ENCODE data around the gene ETS1.

ETS1 gene

DNA sequence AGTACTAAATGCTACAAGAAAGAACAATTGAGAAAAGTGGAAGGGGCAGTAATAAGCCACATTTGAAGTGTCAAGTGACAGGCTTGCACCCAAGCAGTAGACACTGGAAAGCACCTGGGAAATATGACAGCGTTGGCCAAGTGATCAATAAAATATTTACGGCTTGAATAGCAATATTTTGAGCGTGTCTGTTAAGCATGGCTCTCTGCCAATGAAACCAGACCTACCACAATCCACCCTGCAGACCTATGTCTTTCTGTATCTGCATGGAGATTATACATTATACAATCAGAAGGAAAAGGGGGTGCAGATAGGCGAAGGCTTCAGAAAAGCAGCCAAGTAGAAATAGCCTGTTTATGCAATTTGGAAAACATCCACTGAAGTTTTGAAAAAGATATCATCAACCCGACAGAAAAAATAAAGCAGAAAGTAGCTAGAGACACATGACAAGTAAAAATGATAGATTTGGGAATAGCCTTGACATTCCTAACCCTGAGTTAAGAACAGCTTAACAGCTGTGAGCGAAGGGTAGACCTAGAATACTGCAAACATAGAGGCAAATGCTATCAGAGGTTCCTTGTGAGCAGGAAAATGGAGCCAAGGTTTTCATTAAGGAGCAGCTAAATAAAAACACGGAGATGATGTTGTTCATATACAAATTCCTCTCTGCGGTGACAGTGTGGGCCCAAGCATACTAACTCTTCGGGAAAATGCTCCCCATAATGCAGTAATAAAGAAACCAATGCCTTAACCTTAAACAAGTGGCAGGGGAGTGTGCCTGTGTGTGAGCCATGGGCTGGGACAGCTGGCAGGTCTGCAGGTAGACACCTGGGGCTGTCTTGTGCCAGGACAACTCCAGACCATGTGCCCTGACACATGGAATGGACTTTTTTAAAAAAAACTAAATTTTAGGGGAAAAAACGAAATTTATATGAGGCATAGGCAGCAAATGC lies 71.3 kb downstream of the ETS1 start:
- no peak for DNase-seq

DNA sequence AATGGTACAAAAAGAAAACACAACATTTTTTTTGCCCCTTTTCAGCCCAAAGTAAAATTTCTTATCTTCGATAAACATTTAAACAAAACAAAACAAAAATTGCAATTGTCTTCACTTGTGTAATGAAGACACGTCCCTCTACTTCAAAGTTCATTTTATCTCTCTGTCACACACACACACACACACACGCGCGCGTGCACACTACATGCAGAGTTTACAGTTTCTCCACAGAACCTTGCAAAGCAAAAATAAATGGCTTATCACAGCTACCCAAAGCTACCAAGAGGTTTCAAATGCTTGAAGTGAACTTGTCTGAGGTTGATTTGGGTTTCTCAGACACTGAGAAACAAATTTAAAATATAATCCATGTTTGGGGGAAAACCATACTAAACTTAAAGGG lies 72.3 kb downstream of the ETS1 start:
- no peak for DNase-seq

DNA sequence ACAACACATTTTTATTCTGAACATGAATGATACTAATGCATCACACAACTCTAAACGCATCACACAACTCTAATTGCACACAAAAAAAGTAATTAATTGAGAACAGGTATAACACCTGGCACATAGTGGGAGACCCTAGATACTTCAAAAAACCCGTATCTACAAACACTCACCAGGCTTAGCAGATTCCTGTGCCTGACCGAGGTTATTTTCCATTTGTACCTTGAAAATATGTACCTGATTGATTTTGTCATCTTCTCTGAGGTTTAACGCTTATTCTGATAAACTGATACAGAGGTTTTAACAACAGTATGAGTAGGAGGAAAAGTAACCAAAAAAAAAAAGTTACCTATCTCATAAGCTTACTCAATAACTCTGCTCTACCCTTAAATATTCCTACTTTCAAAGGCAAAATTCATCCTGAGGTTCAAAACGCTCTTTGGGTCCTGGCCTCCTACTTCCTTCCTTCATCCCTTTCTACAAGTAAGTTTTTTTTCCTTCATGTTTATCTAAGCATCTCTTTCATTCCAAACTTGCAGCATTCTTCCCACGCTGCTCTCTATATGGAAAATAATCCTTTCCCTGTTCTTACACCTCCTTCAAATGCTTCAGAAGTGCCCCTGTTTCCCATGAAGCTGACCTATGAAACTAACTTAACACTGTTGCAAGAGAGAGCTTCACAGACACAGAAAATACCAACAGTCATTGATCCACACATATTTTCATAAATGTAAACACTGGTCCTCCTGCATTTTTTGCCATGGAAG lies 73.3 kb downstream of the ETS1 start:
- DNase-seq: no peak

DNA sequence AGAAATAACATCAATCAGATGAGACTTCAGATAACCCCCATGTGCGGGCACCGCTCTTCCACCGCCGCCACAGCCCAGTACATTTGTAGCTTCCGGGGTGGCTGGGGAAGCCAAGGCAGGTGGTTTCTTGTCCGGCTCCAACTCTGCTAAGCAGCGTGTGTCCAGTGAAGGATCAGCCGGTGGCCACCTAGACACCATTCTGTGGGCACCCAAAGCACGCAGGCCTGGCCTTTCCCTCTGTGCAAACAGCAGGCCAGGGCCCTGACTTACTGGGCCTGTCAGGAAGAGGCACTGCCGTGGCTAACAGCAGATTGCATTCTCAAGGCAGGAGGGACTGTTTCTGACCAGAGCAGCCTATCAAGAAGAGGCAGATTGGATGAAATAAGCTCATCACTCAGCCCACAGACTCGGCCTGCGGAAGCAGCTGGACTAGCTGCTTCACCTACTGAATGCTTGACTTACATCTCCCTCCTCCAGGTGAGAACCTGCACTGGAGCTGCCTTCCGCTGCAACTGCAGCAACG lies 74.8 kb downstream of the ETS1 start:
- no peak for DNase-seq

DNA sequence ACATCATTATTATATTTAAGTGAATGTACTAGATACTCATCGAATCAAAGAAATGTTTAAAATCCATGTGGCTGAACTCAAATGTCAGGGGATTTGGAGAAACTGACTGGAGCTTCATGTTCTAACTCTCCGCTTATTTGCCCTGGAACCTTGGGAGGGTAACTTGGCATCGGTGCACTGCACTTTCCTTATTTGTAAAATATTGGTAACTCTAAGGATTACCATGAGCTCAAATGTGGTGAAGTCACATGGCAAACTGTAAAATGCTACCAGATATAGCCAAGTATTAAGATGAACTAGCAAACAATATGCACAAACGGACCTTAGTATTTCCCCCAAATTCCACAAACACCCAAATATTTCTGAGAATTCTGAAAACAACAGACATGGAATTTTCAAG lies 75.6 kb downstream of the ETS1 start:
- DNase-seq: no peak

DNA sequence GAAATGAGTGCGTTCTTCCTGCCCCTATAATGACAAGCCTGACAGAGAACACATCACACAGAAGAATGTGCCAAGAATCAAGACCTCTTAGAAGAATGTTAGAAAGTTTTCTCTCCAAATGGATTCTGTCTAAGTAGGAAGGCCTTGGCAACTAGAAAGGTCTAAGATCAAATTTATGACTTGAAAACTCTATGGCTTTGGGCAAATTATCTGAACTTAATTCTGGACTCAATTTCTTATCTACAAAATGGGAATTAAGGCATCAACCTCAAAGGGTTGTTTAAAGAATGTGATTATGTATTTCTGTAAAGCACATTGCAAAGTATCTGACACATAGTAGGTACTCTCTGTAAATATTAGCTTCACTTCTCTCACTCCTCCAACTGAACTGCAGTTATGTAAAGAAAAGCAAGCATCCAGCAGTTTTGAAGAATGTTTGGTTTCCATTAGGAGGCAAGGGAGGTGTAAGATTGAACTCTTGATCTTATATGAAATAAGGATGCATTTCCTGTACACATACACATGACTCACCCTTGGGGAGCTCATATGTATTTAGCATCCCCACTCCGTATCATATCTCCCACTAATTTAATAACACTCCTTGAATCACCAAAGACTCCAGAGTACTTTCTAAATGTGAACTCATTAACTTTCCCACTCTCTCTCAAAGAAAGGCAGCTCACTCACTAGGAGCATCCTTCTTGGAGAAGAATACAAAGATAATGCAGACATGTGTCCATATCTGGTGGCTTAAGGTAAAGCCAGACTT lies 77.6 kb downstream of the ETS1 start:
- no peak for DNase-seq

DNA sequence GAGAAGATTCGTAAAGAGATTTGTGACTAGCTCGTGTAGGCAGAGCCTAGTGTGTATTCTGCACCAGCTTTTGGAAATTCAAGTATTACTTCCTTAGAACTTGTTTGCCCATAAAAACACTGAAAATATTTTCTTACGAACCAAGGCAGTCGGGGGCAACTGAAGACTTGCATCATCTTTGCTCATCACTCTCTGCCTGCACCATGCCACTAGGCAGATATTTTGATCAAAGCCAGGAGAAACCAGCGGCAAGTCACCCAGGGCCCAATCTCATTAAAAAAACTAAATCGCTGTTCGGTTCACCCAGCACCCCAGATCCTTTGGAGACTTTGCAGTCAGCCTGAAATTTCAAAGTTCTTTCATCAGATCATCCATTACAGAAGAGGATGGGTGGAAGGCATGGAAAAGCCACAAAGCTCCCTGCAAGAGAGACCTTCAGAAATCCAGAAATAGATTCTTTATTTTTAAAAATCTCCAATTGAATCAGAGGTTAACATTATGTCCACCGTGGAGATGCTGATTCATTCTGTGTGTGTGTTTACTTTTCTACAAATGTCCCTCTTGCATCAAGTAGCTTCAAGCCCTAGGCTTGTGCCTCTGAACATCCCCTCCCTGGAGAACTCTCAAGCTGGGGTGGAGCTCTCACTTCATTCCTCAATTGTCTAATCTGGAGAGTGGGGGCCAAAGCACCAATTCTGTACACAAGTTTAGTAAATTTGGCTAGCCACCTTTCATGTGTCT lies 78.4 kb downstream of the ETS1 start:
- DNase-seq: no peak

DNA sequence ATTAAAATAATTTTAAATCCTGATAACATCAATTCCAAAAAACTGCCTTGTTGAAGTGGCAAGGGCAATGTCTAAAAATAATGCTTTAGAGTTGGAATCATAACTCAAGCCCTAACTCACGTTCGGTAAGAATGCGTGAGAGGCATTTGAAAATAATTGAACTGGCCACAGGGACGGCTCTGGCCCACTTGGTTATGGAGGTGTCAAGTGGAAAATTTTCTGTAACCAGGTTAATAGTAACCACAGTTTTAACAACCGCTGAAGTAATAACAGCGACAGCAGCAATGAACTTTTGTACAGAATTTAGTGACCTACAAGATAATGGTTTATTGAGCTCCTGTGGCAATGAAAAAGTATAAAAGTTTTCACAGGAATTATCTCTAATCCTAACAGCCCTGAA lies 79.4 kb downstream of the ETS1 start:
- DNase-seq: no peak

DNA sequence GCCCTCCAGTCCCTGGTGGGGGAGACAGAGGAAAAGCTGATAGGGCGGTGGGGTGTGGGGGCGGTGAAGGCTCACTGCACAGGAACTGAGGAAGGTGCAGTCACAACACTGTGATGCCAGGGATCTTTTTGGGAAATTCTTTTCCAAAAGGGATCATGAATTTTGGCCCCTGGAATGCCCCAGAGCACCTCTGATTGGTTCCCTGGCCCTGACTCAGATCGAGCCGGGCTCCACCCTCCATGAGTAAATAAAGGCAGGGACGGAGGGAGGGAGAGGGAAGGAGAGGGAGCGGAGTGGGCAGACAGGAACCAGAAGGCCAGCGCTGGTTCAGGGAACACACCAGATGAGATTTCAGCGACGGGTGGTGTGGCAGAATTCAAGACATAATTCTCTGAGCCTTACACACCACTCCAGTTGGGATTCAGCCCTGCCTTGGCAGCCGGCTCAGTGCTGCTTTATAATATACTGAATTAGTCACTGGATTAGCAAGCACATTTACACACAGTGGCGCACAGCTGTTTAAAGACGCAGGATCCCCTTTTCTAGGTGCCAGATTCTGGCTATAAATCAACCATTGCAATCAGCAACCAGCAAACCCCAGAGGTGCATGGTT lies 80.3 kb downstream of the ETS1 start:
- DNase-seq: no peak

DNA sequence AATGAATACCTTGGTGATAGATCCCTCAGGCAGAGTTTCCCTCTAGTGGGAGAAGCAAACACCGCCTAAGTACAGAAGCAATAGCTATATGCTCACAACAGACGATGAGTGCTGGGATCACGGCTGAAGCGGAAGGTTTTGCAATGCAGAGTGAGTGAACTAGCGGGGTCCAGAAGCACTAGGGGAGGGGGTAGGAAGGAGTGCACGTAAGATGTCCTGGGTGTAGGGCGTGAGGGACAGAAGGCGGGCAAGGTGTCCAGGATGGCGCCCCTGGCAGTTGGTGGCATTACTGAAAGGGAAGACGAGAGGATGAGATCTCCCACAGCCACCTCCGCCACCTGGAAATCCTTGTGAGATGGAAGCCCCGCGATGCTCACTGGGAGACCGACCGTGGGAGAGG lies 81.0 kb downstream of the ETS1 start:
- no peak for DNase-seq

DNA sequence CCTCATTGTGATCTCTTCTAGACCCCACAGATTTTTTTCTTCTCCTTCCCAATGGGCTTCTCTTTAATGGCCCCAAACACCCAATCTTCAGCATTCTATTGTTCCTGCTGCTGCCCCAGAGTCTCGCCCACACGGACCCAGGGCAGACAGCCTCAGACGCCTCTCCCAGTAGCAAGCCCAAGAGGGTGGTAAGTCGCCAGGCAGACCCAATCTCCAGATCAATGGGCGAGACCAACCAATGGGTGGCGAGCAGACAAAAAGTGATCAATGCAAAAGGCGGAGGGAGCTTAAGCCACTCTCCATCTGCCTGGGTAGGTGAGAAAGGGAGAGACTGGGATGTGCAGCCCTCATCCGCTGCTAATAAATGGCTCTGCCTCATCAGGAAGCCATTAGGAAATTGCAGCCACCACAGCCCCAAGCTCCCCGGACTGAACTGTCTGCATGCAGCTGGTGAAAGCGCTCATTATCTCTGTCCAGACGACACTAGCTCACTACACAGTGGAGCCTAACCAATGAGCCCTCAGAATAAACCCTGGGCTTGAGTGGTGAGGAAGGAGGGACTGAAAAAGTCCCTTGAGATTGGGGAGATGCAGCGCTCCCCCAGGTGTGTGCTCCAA lies 81.8 kb downstream of the ETS1 start:
- no peak for DNase-seq

DNA sequence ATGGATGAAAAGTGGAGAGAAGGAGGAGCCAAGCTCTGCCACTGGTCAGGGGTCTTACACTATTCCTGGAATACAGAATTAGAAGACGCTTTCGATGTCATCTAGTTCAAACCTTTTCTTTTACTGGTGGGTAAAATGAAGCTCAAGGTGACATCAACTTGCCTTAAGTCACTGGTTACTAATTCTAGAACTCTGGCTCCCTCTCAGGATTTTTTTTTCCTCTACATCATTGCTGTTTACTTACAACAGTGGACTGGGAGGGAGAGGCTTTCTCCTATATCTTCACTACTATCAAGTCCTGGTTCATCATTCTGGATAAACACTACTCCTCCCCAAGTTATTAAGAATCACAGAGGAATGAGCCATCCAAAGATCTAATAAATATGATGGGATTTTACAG lies 82.9 kb downstream of the ETS1 start:
- DNase-seq: no peak

DNA sequence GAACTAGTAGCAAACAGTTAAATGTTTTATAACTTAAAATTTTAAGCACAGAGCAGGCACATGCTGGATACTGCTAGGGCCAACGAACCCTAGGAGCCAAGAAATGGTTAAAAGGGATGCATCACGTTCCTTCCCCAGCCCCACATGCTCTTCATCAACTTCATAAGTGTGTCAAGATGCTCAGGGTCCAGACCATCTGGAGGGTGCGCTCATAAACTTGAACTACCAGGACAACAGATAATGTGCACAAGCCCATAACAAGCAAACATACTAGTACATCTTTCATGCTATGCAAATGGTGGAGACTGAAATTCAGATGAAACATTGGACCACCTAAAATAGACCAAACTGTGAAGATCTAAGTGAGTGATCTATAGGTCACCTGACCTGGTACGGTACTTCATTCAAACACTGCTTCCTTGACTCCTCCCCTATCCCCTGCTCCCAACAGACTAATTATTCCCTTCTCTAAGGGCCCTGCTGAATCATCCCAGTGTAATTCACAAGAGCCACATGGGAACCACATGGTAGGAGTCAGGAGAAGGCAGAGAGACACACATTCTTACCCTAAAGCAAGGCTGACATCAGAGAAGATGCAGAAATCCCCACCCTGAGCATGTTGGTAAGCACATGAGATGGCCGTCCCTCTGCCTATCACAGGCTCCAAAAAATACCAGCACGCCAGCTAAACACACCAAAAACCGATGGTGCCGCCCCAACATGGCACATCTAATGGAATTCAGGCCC lies 83.9 kb downstream of the ETS1 start:
- DNase-seq: no peak

DNA sequence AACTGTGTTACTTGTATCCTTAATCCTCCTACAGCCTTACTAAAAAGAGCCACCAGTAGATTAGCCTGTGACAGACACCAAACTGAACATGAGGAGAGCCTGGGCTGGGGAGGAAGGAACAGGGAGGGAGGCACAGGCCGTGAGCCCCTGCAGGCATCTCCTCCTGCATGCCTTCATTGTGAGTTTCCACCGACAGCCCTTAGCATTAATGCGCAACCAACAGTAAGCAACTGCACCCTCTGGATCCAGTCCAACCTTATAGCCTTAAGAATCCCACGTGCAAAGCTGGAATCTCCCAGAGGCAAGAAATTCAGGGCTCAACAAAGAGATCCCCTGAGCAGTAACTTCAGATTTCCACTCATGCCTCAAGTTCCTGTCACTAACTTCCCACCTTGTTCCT lies 84.6 kb downstream of the ETS1 start:
- no peak for DNase-seq

DNA sequence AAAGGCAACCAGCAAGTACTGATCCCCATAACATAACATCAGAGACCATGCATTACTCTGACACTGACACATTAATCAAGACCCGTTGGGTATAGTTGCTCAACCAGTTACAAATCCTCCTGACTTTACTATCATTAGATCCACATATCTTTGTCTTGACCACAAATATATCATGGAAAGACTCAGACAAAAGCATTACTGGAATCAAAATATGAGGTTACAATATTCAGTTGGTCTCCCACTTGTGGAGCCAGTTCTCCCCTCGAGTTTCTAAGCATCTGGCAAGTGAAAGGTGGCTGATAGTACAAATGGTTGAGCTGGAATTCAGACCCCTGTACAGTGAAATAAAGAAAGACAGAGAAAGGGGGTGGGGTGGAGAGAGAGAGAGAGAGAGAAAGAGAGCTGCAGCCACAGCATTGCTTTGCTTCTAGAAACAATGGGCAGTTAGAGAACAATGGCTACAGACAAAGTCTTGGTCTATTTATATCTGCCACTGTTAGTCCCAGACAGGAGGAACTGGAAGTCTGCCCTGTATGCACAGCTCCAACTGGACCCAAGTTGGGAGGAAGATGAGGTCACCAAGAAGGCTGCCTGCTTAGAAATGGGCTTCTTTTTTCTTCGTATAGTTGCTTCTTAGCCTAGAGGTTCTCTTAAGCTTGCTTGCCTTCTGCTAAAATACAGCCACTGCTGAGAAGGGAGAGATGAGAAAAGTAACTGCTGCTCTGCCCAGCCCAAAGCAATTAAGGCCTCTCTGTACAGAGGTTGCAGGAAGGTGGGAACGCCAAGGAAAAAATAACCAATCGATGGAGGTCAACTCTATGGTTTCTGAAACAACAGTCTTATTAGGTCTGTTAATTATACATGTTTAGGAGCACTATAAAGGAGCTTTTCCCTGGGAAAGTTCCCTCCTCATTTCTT lies 85.5 kb downstream of the ETS1 start:
- no peak for DNase-seq

DNA sequence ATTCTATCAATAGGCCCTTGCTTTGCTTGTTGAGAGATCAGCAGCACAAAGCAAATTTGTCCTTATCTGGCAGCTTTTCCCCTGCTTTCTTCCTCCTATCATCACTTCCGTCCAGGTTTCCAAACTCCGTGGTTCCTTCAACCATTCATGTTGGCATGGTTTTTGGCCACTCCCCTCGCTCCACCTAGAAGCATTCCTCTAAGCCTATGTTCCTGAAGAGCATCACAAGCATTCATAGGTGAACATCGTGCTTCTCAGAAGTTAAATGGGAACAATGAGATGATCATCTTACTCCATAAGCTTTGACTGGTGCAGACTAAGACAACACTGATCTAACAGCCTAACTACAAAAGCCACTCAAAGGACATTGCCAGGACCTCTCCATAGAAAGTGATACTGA lies 86.3 kb downstream of the ETS1 start:
- DNase-seq: no peak

DNA sequence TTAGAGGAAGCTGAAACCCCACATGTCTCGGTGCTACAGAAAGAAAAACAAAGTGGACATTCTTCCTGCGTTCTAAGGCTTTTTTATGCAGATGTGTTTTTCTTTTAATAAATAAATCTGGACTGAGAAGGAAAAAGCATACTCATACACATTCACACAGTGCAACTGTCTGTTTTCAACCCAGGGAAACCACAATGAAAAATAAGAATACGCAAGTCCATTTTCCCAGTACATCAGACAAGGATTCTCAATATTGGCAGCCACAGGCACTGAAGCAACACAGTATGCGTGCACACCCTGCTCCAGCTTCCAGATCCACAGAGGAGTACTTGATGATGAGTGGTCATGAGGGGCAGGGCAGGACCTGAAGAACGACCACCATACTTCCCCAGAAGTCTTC lies 86.9 kb downstream of the ETS1 start:
- no peak for DNase-seq

DNA sequence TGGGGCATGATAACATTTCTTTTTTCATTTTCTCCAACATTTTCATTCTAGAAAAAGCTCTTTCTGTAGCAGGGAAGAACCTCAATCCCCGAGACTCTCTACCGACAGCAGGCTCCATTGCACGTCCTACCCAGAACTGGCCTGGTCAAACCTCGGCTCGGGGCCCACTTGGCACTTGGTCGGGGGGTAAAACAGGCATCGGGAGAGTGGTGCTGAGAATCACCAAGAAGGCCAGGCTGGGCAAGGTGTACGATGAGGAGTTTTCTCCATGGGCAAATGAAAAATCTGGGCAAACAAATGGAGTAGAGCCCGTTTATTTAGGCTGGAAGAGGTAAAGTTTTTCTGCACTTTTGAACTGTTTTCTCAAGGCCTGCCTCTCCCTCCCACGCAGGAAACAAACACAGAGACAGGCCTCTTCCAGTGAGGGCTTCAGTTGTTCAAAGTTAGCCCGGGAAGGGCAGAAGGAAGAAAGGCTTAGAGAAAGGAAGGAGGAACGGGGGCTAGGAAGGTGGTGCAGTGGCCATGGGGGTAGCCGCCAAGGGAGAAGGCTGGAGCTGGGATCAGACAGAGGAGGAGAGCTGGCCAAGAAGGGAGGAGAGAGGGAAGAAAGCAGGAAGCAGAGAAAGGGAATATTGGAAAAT lies 87.6 kb downstream of the ETS1 start:
- no peak for DNase-seq

DNA sequence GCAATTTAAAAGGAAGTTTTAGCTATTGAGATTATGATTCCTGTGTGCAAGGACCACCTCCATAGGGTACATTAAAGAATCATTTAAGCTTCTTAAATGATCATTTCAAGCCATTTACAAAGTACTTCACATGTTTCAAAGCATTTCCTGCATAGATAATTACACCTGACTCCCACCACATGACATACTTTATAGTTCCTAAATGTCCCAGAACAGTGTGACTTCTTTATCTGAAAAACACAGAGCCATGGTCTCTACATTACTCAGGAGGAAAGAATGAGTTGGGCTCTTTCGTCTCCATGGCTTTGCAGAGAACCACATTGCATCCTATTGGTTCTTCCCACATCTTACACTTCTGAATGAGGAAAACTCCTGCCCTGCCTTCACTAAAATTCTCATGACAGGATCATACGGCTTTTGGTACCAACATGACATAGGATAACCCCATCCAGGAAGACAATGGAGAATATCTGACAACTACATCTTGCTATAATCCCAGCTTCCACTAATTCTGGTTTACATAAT lies 88.6 kb downstream of the ETS1 start:
- DNase-seq: no peak

Measured in KG1 (cell line).